HG03103 (cell line): ENCODE results near the gene TCFL5.

Experiments used
- ATAC-seq: cut with Tn5 transposase; IDR thresholded peaks from one replicate; pipeline ENCODE4 v1.9.1; 2021; ENCODE audit warnings: low read depth; ENCODE audit not compliant: unreplicated experiment

TCFL5 gene

DNA sequence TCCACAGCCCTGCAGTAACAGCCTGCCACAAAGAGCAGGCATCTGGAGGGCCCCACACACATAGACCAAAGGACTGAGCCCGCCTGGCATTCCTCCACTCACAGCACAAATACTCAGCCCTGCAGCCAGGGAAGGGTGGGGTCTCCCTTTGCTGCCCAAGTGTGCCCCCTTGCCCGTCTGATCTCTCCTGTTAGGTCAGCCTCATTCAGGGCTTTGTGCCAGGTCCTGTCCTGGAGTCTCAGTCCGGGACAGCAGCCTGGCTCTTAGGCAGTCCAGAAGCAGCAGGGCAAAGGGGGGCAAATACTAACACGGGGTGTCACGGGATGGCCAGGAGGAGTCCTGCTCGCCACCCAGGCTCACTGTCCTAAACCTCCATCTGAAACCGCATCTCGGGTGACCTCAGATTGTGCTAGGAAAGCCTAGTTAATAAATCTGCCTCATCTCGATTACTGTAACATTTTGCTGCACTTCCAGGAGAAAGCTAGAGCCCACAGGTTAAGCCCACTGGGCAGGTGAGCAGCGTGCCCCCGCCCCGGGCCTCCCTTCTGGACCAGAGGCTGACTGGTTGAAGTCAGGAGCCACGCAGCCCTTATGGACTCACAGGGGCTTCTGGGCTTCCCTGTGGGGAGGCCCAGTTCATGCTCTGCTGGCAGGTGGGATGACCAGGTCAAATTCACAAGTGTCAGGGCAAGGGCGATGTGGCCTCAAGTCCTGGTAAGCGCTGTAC lies 60.2 kb downstream of the TCFL5 start:
- ATAC-seq = no peak

DNA sequence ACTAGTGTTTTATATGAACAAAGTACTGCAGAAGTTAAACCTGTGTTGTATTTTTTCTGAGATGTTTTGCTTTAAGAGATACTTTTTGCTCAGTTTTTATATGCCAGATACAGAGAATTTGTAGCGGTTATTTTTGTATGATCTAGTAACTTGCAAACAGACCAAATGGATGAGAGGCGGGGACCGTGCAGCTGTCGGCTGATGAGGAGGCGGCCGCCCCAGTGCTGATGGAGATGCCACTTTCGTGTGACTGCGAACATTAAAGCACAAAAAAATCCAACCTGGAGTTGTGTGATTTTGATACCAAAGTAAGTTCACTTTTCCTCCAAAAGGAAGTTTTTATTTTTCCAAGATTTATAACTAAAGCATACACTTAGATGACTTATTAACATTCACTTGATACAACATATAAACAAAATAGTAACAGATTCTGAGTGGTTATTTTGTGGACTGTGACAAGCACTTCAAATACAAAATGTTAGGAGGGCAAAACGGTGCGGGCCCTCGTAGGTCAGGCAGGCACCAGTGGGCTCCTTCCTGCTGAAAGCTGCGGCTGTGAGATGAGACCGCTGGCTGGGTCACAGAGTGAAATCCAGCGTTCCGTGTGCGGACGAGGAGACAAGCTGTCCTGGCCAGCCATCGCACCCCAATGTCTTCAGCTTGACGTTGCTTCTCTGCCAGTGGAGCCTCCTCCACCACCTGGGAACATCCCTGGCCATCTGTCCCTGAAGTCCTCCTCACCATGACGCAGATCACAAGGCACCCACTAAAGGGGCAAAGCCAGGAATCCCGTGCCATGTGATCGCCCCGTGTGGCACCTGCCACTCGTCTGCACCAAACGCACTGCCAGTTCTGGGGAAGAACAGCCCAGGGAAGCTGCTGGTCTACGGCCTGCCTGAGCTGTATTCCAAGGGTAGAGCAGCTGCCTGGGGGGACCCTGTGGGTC lies 61.0 kb downstream of the TCFL5 start:
- no peak for ATAC-seq

DNA sequence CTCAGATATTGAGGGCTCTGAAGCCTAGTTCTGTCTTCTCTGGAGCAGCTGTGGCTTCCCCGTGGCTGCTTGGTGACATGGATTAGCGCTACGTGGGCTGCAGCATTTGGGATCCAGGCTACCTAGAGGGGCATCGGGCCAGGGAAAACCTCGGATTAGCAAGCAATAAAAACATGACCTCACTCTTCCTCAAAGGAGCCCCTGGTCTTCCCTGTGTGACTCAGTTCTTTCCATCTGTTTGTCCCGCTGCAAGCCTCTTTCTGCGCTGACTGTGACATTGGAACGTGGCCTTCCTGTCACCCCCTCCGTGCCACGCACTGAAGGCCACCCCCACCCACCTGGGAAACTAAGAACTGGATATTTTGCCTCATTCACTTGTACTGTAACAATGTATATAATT lies 61.7 kb downstream of the TCFL5 start:
- no peak for ATAC-seq

DNA sequence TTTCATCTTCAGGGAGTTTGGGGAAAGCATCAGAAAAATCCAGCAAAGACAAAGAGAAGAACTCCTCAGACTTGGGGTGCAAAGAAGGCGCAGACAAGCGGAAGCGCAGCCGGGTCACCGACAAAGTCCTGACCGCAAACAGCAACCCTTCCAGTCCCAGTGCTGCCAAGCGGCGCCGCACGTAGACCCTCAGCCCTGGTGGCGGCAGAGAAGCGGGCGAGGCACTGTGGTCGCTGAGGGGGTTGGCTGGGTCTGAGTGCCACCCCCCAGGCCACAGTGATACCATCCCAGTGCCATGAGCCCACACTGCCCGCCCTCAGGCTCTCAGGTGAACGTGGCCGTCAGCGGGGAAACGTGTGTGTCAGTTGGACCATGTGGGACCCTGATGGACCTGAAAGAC lies 62.2 kb downstream of the TCFL5 start:
- no peak for ATAC-seq

- no peak for ATAC-seq
Observed at GRCh38 chr20:62799036-62799435, 62.6 kb downstream of the TCFL5 start.

DNA sequence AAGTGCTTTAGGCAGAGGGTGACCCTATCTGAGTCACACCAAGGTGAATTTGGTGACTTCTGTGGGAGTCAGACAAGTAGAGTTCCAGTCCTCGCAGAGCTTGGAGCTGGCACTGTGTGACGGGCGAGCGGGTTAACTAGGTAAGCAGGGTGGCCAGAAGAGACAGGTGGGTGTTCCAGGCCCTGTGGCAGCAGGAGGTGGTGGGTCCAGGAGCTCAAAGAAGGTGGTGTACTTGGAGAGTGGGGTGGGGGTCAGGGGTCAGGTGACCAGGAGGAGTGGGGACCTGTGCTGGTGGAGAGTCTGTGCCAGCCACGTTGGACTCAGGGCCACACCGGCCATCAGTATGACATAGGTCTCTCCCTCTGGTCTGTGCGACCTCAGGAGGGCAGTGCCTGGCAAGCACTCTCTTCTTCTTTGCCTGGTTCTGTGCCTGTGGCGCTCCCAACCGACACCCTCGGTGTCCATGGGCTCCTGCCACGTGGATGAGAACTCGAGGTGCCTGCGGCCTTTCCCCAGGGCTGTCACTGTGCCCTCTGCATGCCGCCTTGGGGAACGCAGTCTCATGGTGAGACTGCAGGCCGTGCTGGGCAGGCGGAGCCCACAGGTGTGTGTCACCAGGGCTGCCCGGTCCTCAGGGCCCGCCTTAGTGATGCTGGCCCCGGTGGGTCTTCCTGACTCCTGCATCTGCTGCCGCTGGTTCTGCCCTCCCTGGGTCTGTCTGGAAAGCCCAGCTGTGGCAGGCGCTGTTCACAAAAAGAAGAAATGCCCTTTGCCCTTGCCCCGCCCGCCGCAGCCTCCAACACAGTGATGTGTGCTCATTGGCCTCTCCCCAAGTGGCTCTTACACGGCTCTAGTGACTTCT lies 63.7 kb downstream of the TCFL5 start:
- no peak for ATAC-seq

DNA sequence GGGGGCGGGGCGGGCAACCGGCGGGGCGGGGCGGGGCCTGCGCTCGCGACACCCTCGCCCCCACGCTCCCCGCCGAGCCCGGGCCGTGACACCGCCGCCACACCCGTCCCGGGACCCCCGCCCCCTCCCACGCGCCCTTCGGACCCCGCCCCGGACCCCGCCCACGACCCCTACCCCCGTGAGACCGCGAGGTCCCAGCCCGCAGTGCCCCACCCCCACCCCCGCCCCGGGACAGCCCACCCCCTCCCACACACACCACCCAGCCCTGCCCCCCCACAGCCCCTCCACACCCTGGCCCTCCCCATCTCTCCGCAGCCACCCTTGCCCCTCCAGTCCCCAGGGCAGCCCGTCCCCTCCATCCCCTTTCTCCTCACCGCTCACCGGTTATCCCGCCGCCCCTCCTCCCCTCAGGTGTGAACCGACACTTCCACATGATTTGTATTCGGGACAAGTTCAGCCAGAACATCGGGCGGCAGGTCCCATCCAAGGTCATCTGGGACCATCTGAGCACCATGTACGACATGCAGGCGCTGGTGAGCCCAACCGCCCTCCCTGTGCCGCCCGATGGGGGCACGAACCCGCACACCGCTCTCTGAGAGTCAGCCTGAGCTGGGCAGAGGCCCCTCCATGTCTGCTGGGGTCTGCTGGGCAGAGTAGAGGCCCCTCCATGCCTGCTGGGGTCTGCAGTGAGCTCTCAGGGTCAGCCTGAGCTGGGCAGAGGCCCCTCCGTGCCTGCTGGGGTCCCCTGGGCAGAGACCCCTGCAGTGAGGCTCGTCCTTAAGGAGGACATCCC lies 64.7 kb downstream of the TCFL5 start:
- ATAC-seq = no peak

DNA sequence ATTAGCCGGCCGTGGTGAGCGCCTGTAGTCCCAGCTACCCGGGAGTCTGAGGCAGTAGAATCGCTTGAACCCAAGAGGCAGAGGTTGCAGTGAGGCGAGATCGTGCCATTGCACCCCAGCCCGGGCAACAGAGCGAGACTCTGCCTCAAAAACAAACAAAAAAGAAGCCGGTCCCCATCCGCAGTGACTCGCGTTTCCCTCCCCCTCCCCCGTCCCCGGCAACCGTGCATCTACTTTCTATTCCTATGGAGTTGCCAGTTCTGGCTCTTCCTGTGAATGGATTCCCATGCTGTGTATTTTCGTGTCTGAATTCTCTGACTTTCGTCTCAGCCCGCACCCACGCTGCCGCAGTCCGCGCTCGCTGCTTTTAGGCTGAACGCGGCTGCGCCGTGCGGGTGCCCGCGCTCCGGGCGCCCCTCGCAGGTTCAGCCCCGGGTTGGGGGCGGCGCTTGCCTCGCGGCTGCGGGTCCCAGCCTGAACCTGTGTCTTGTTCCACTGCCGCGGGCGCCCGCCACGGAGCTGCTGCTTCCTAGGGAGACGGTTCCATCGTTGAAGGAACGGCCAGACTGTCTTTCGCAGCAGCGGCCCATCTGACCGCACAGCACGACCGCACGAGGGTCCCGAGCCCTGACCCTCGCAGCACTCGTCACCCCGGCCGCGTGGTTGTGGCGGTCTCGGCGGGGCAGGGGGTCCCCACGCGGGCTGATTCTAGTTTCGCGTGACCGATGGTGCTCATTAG lies 66.4 kb downstream of the TCFL5 start:
- no peak for ATAC-seq

DNA sequence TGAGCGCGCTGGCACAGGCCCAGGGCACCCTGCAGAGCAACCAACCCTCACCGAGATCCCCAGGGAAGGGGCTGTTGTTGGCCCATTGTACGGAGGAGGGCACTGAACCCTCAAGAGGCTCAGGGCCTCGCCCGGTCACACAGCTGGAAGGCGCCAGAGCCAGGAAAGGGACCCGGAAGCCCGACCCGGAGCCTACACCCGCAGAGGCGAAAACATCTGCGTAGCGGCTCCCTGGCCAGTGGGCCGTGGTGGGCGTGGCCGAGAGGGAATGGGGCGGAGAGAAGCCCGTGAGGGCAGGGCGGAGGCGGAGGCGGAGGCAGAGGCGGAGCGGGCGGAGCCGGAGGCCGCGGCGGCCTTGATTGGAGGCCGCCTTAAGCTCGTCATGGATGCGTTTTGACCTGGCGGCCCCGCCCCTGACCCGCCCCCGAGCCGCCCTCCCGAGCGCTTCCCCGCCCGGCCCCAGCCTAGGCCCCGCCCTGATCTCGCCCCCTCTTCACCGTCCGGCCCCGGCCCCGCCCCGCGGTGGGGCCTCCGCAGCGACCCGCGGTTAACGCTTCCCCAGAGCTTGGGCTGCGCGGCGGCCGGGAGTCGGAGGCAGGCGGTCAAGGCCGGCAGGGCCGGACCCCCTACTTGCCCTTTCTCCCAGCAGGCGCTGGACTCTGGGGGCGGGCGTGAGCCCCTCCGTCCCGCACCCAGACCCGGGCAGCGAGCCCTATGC lies 67.5 kb downstream of the TCFL5 start:
- peak; percentile 62 for ATAC-seq

DNA sequence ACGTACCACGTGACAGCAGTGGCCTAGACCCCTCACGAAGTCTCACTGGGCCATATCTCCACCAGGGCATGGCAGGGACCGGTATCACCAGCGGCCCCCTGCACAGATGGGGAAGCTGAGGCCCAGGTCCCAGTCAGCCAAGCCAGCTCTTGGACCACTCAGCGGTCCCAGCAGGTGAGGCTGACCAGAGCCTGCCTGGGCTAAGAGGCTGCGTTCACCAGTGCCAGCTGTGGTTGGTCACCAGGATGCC lies 67.9 kb downstream of the TCFL5 start:
- no peak for ATAC-seq

GRCh38 chr20:62792940-62793756 lies 68.5 kb downstream of the TCFL5 start:
- no peak for ATAC-seq

- ATAC-seq = no peak
Observed at GRCh38 chr20:62792182-62792939, 69.3 kb downstream of the TCFL5 start.

DNA sequence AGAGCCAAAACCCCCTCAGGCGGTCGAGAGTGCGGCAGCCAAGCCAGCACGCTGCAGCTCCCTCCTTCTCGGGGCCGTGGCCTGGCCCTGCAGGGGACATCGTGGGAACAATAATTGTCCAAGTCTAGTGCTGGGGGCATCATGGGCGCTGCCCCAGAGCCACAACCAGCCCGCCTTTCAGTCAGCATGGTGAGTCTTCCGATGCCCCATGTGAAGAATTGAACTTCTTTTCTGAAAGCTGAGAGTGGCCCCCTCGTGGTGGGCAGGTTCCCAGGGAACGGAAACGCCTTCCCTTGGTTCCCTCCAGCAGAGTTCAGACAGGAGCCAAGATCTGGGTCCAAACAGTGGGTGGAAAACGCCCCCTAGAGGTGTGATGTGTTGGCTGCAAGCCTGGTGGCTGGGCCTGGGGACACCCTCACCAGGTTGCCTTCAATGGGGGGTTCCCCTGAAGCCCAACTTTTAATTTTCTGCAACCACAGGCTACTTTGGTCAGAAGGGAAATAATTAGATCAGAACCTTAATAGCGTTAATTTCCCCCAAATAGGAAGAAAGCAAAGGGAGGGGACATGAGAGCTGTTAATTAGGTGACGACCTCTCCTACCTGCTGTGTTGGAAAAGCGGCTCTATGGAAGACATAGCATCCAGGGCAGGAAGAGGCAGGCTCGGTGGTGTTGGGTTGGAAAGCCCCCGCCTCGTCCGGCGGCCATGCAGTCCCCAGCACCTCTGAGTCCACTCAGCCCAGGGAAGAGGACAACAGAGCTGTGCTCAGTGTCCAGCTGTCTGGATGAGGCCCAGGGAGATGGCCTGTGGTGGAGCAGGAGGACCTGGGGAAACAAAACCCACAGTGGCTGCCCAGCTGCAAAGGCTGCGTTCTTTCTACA lies 70.1 kb downstream of the TCFL5 start:
- no peak for ATAC-seq
